LNCaP clone FGC (cell line): Measurements from ENCODE around the gene TMEM132D.

Source experiments
- DNase-seq: peaks from one replicate; pipeline ENCODE4 v3.0.0-alpha.2; 2011; ENCODE audit warnings: low read depth
- H3K4me3 ChIP-seq: 2 replicates; pipeline ENCODE4 v1.5.1; 2011; ENCODE audit warnings: mild to moderate bottlenecking, low read depth, low read length, control low read depth
- CTCF ChIP-seq: IDR thresholded peaks from 2 replicates; pipeline ENCODE4 v1.5.1; 2012; ENCODE audit warnings: mild to moderate bottlenecking; ENCODE audit not compliant: control insufficient read depth, insufficient read depth; ENCODE audit errors: extremely low read depth

Gene TMEM132D

GRCh38 chr12:129357233-129357632 lies 546.6 kb downstream of the TMEM132D start:
- no peak overlapping the region for H3K4me3 ChIP-seq
- TF ChIP-seq CTCF, result no peak
- DNase-seq, result no peak

GRCh38 chr12:129351481-129351880 lies 552.3 kb downstream of the TMEM132D start:
- TF ChIP-seq CTCF, result no peak
- H3K4me3 ChIP-seq, result no peak overlapping the region
- DNase-seq, result no peak

- no peak for TF ChIP-seq CTCF
- no peak overlapping the region for H3K4me3 ChIP-seq
- no peak for DNase-seq
Measured at GRCh38 chr12:129339336-129339735, 564.5 kb downstream of the TMEM132D start.

GRCh38 chr12:129337413-129337812 lies 566.4 kb downstream of the TMEM132D start:
- no peak for TF ChIP-seq CTCF
- DNase-seq, result no peak
- no peak overlapping the region for H3K4me3 ChIP-seq

- TF ChIP-seq CTCF, result no peak
- DNase-seq, result no peak
- H3K4me3 ChIP-seq, result no peak overlapping the region
Measured at GRCh38 chr12:129335773-129336172, 568.1 kb downstream of the TMEM132D start.

GRCh38 chr12:129332286-129332685 lies 571.5 kb downstream of the TMEM132D start:
- no peak for DNase-seq
- no peak for TF ChIP-seq CTCF

GRCh38 chr12:129331356-129332085 lies 572.3 kb downstream of the TMEM132D start:
- DNase-seq, result no peak
- TF ChIP-seq CTCF, result no peak
- H3K4me3 ChIP-seq, result no peak overlapping the region

More at GRCh38 chr12:129332286-129332685, 571.5 kb downstream of the TMEM132D start:
- H3K4me3 ChIP-seq, result no peak overlapping the region
